Hematopoietic multipotent progenitor cell treated with erythropoietin and hydrocortisone succinate and interleukin-3 and kit ligand, for 4 days (in vitro differentiated cells): ENCODE measurements around the gene GRM7.

Source experiments
- DNase-seq: peaks from one replicate; pipeline ENCODE4 v3.0.0-alpha.2; 2015

Gene GRM7

GRCh38 chr3:7512048-7512447, 651.1 kb downstream of the GRM7 start:
- no peak for DNase-seq

GRCh38 chr3:7518026-7518425, 657.1 kb downstream of the GRM7 start:
- no peak for DNase-seq

GRCh38 chr3:7518456-7518855, 657.5 kb downstream of the GRM7 start:
- DNase-seq, result peak; percentile 50

- DNase-seq, result no peak
Measured at GRCh38 chr3:7520059-7520458, 659.1 kb downstream of the GRM7 start.

- no peak for DNase-seq
Measured at GRCh38 chr3:7520593-7520992, 659.7 kb downstream of the GRM7 start.

GRCh38 chr3:7536510-7536909, 675.6 kb downstream of the GRM7 start:
- no peak for DNase-seq

- DNase-seq, result no peak
Measured at GRCh38 chr3:7536921-7537320, 676.0 kb downstream of the GRM7 start.

- no peak for DNase-seq
Measured at GRCh38 chr3:7543294-7543880, 682.5 kb downstream of the GRM7 start.

GRCh38 chr3:7545334-7545733, 684.4 kb downstream of the GRM7 start:
- DNase-seq, result no peak

GRCh38 chr3:7546253-7546652, 685.3 kb downstream of the GRM7 start:
- peak; percentile 59 for DNase-seq

GRCh38 chr3:7547826-7548225, 686.9 kb downstream of the GRM7 start:
- no peak for DNase-seq

- DNase-seq, result no peak
Measured at GRCh38 chr3:7562892-7563291, 702.0 kb downstream of the GRM7 start.

GRCh38 chr3:7565574-7565973, 704.7 kb downstream of the GRM7 start:
- DNase-seq, result no peak

GRCh38 chr3:7567160-7567559, 706.2 kb downstream of the GRM7 start:
- DNase-seq, result no peak

GRCh38 chr3:7568526-7569184, 707.7 kb downstream of the GRM7 start:
- DNase-seq, result no peak

- DNase-seq, result no peak
Measured at GRCh38 chr3:7573330-7573729, 712.4 kb downstream of the GRM7 start.

GRCh38 chr3:7574435-7574834, 713.5 kb downstream of the GRM7 start:
- no peak for DNase-seq

- no peak for DNase-seq
Measured at GRCh38 chr3:7576071-7576470, 715.2 kb downstream of the GRM7 start.

- no peak for DNase-seq
Measured at GRCh38 chr3:7576506-7576905, 715.6 kb downstream of the GRM7 start.

- no peak for DNase-seq
Measured at GRCh38 chr3:7577513-7577912, 716.6 kb downstream of the GRM7 start.

- DNase-seq, result no peak
Measured at GRCh38 chr3:7581831-7582230, 720.9 kb downstream of the GRM7 start.

GRCh38 chr3:7585052-7585451, 724.1 kb downstream of the GRM7 start:
- DNase-seq, result peak; percentile 55

- no peak for DNase-seq
Measured at GRCh38 chr3:7588236-7588635, 727.3 kb downstream of the GRM7 start.

GRCh38 chr3:7589526-7589925, 728.6 kb downstream of the GRM7 start:
- no peak for DNase-seq

- DNase-seq, result no peak
Measured at GRCh38 chr3:7602297-7602696, 741.4 kb downstream of the GRM7 start.
